Dendritic cell treated with granulocyte-macrophage colony-stimulating factor and Interleukin-4, amounts not matched to agents 40 ng/mL and 50 ng/mL, for 4 days (primary cell): ENCODE results near the gene ZFP30.
"Not testable (repeated sequence)": the region's sequence is repeated elsewhere in the genome, so short reads cannot be mapped to it uniquely, and the experiment has no call there.

Experiments used
- H3K27ac Mint-ChIP-seq: one replicate; pipeline ENCODE4 v1.8.0; 2022; ENCODE audit warnings: mild to moderate bottlenecking, mixed read lengths
- H3K27me3 Mint-ChIP-seq: one replicate; pipeline ENCODE4 v1.8.0; 2022; ENCODE audit warnings: mild to moderate bottlenecking, mixed read lengths
- H3K36me3 Mint-ChIP-seq: one replicate; pipeline ENCODE4 v1.8.0; 2022; ENCODE audit warnings: low read depth, mixed read lengths
- H3K4me1 Mint-ChIP-seq: one replicate; pipeline ENCODE4 v1.8.0; 2022; ENCODE audit warnings: low read depth, mixed read lengths
- H3K4me3 Mint-ChIP-seq: one replicate; pipeline ENCODE4 v1.8.0; 2022; ENCODE audit warnings: mild to moderate bottlenecking, moderate library complexity, mixed read lengths
- H3K9me3 Mint-ChIP-seq: one replicate; pipeline ENCODE4 v1.8.0; 2022; ENCODE audit warnings: mixed read lengths
- intact Hi-C: fragments of 100-400 bp; cut with micrococcal nuclease; formaldehyde crosslinking; loops from one replicate; pipeline ENCODE4 v1.15.0; 2022

Gene ZFP30

GRCh38 chr19:37655301-37655688, at the start of gene ZFP30:
TSS of gene ZFP30 (minus strand) at chr19:37655465. CDS start at chr19:37647822, 7,643 bp downstream.
- H3K9me3 Mint-ChIP-seq = peaks cover 21% of the 10 kb centered on the region
- intact Hi-C loops = loop anchor here (10.0 kb wide), 2 partner anchors 60 to 120 kb away; partner anchors contain the start of genes ZNF540, ZNF571 and ZNF573
- H3K36me3 Mint-ChIP-seq = peaks cover 32% of the 10 kb centered on the region
- H3K4me1 Mint-ChIP-seq = peaks cover 22% of the 10 kb centered on the region
- H3K27ac Mint-ChIP-seq = peak within 1 kb of the TSS; percentile 85
- peak within 1 kb of the TSS; percentile 90 for H3K4me3 Mint-ChIP-seq
- peaks cover 5% of the 10 kb centered on the region for H3K27me3 Mint-ChIP-seq

- Mint-ChIP-seq H3K36me3 (peaks cover 46% of the 10 kb centered on the region), H3K4me1 (no peaks in the 10 kb centered on the region), H3K4me3 (no peak overlapping the region), H3K27me3 (no peaks in the 10 kb centered on the region), H3K9me3 (peaks cover 84% of the 10 kb centered on the region), H3K27ac (no peak overlapping the region)
- intact Hi-C loops = no loop called here
These were observed 43.8 kb upstream of the ZFP30 start for GRCh38 chr19:37699057-37699456.

- Mint-ChIP-seq H3K4me3 (no peak overlapping the region), H3K9me3 (peaks cover 84% of the 10 kb centered on the region), H3K27ac (no peak overlapping the region)
These were observed 43.0 kb upstream of the ZFP30 start for GRCh38 chr19:37698216-37698615.

GRCh38 chr19:37695144-37695899, 40.1 kb upstream of the ZFP30 start:
- Mint-ChIP-seq H3K36me3 (peaks cover 22% of the 10 kb centered on the region), H3K4me3 (no peak overlapping the region), H3K4me1 (peaks cover 8% of the 10 kb centered on the region), H3K27me3 (peaks cover 4% of the 10 kb centered on the region), H3K9me3 (peaks cover 68% of the 10 kb centered on the region), H3K27ac (no peak overlapping the region)
- intact Hi-C loops = no loop called here

More at GRCh38 chr19:37698216-37698615, 43.0 kb upstream of the ZFP30 start:
- no peaks in the 10 kb centered on the region for H3K27me3 Mint-ChIP-seq
- peaks cover 38% of the 10 kb centered on the region for H3K36me3 Mint-ChIP-seq
- intact Hi-C loops = no loop called here
- H3K4me1 Mint-ChIP-seq = no peaks in the 10 kb centered on the region

GRCh38 chr19:37692956-37693620, 37.8 kb upstream of the ZFP30 start:
- H3K27me3 Mint-ChIP-seq = peaks cover 4% of the 10 kb centered on the region
- H3K4me1 Mint-ChIP-seq = peaks cover 8% of the 10 kb centered on the region
- no peak overlapping the region for H3K4me3 Mint-ChIP-seq
- H3K27ac Mint-ChIP-seq = no peak overlapping the region
- peaks cover 47% of the 10 kb centered on the region for H3K9me3 Mint-ChIP-seq
- H3K36me3 Mint-ChIP-seq = peaks cover 6% of the 10 kb centered on the region
- intact Hi-C loops = no loop called here

GRCh38 chr19:37691881-37692504, 36.7 kb upstream of the ZFP30 start:
- Mint-ChIP-seq H3K27ac (peak overlapping the region; percentile 57), H3K27me3 (peaks cover 4% of the 10 kb centered on the region), H3K9me3 (peaks cover 47% of the 10 kb centered on the region), H3K4me1 (peaks cover 8% of the 10 kb centered on the region), H3K4me3 (peak overlapping the region; percentile 83), H3K36me3 (peaks cover 6% of the 10 kb centered on the region)
- intact Hi-C loops = no loop called here

GRCh38 chr19:37683520-37683919, 28.3 kb upstream of the ZFP30 start:
- no peaks in the 10 kb centered on the region for H3K27me3 Mint-ChIP-seq
- no peak overlapping the region for H3K4me3 Mint-ChIP-seq
- H3K4me1 Mint-ChIP-seq = no peaks in the 10 kb centered on the region
- no peak overlapping the region for H3K27ac Mint-ChIP-seq
- H3K36me3 Mint-ChIP-seq = no peaks in the 10 kb centered on the region
- H3K9me3 Mint-ChIP-seq = peaks cover 68% of the 10 kb centered on the region
- intact Hi-C loops = no loop called here

- Mint-ChIP-seq H3K9me3 (peaks cover 77% of the 10 kb centered on the region), H3K27ac (no peak overlapping the region), H3K4me1 (no peaks in the 10 kb centered on the region), H3K27me3 (no peaks in the 10 kb centered on the region), H3K36me3 (no peaks in the 10 kb centered on the region), H3K4me3 (no peak overlapping the region)
- intact Hi-C loops = no loop called here
These were observed 14.2 kb upstream of the ZFP30 start for GRCh38 chr19:37669450-37669914.

GRCh38 chr19:37657157-37657556, 1.9 kb upstream of the ZFP30 start:
- not testable (repeated sequence) for H3K4me3 Mint-ChIP-seq, H3K27ac Mint-ChIP-seq

GRCh38 chr19:37655689-37656371, 565 bp upstream of the ZFP30 start:
- H3K4me1 Mint-ChIP-seq = peaks cover 22% of the 10 kb centered on the region
- peaks cover 5% of the 10 kb centered on the region for H3K27me3 Mint-ChIP-seq
- H3K36me3 Mint-ChIP-seq = peaks cover 27% of the 10 kb centered on the region
- H3K27ac Mint-ChIP-seq = peak overlapping the region; percentile 85
- intact Hi-C loops = loop anchor here (10.0 kb wide), 2 partner anchors 61 to 119 kb away; partner anchors contain the start of genes ZNF540, ZNF571 and ZNF573
- peaks cover 21% of the 10 kb centered on the region for H3K9me3 Mint-ChIP-seq
- peak overlapping the region; percentile 90 for H3K4me3 Mint-ChIP-seq

More at GRCh38 chr19:37657157-37657556, 1.9 kb upstream of the ZFP30 start:
- intact Hi-C loops = loop anchor here (10.0 kb wide), 2 partner anchors 62 to 118 kb away; partner anchors contain the start of genes ZNF540, ZNF571 and ZNF573
- Mint-ChIP-seq H3K9me3 (peaks cover 28% of the 10 kb centered on the region), H3K36me3 (peaks cover 17% of the 10 kb centered on the region), H3K4me1 (peaks cover 22% of the 10 kb centered on the region)
- H3K27me3 Mint-ChIP-seq = not testable (repeated sequence)

- Mint-ChIP-seq H3K27ac (peak overlapping the region; percentile 85), H3K9me3 (peaks cover 22% of the 10 kb centered on the region), H3K4me1 (peaks cover 22% of the 10 kb centered on the region), H3K36me3 (peaks cover 38% of the 10 kb centered on the region), H3K27me3 (peaks cover 5% of the 10 kb centered on the region), H3K4me3 (peak overlapping the region; percentile 90)
- intact Hi-C loops = loop anchor here (10.0 kb wide), 2 partner anchors 60 to 120 kb away; partner anchors contain the start of genes ZNF540, ZNF571 and ZNF573
These were observed 500 bp downstream of the ZFP30 start for GRCh38 chr19:37654629-37655300.

- H3K4me1 Mint-ChIP-seq = peaks cover 22% of the 10 kb centered on the region
- intact Hi-C loops = loop anchor here (10.0 kb wide), 2 partner anchors 59 to 121 kb away; partner anchors contain the start of genes ZNF540, ZNF571 and ZNF573
- peak overlapping the region; percentile 85 for H3K27ac Mint-ChIP-seq
- peaks cover 44% of the 10 kb centered on the region for H3K36me3 Mint-ChIP-seq
- peaks cover 5% of the 10 kb centered on the region for H3K27me3 Mint-ChIP-seq
- peak overlapping the region; percentile 90 for H3K4me3 Mint-ChIP-seq
- H3K9me3 Mint-ChIP-seq = peaks cover 28% of the 10 kb centered on the region
These were observed 1.1 kb downstream of the ZFP30 start for GRCh38 chr19:37654118-37654517.
